GM12892 (cell line): ENCODE results near the gene MTHFD1L.
"Not testable (repeated sequence)": the region's sequence is repeated elsewhere in the genome, so short reads cannot be mapped to it uniquely, and the experiment has no call there.

Experiments
- DNase-seq: peaks from one replicate; pipeline ENCODE4 v3.0.0; 2011; ENCODE audit not compliant: insufficient read length
- FAIRE-seq: peaks from 2 replicates; lab custom pipeline; 2011; peaks lifted over from hg19 to GRCh38; lab: Jason Lieb, UNC
- POLR2A ChIP-seq: IDR thresholded peaks from 2 replicates; pipeline ENCODE4 v1.6.1; 2011; ENCODE audit warnings: low read depth, low read length, control low read depth
- POLR2AphosphoS5 ChIP-seq: IDR thresholded peaks from 2 replicates; pipeline ENCODE4 v1.6.1; 2011; ENCODE audit warnings: low read depth, low read length, control low read depth
- TAF1 ChIP-seq: IDR thresholded peaks from 2 replicates; pipeline ENCODE4 v1.6.1; 2011; ENCODE audit warnings: low read depth, mild to moderate bottlenecking, control low read depth, low read length, borderline replicate concordance

Gene MTHFD1L

DNA sequence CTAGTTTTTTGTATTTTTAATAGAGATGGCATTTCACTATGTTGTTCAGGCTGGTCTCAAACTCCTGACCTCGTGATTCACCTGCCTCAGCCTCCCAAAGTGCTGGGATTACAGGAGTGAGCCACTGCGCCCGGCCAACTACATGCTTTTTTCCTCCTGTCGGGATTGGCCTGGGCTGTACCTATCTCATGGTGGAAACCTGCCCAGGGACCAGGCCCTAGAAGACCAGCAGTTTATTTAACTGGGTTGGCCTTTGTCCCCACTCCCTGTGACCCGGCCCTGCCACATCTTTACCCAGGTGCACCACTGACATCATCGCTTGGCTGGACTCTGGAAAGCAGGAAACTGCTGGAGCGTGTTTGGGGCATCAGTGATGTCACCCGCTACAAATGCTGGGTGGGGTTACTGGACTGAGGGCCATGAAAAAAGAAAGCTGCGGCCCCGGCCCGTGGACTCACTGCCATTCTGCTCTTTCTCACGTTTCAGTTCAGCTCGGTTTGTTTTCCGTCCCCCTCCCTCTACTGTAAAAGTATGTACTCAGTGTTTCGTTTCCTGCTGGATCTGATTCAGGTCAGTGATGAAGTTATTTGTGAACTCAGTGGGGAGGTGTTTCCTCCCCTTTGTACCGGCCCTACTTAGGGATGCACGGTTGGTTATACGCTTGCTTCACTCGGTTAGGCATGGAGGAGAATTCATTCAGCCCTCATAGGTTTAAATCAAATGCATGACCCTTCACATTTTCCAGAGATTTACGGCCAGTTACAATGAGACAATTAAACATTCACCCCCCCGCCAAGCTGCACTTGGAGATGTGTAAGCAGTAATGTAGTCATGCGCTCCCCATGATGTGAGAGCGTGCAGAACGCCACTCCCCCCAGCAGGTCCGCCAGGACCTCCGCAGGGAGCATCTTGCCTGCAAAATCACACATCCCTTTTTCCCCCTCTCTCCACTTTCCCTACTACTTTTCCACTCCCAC lies 179.3 kb downstream of the MTHFD1L start:
- TF ChIP-seq POLR2A = no peak
- TF ChIP-seq POLR2AphosphoS5 = no peak
- no peak for TF ChIP-seq TAF1
- DNase-seq = no peak
- no peak for FAIRE-seq

DNA sequence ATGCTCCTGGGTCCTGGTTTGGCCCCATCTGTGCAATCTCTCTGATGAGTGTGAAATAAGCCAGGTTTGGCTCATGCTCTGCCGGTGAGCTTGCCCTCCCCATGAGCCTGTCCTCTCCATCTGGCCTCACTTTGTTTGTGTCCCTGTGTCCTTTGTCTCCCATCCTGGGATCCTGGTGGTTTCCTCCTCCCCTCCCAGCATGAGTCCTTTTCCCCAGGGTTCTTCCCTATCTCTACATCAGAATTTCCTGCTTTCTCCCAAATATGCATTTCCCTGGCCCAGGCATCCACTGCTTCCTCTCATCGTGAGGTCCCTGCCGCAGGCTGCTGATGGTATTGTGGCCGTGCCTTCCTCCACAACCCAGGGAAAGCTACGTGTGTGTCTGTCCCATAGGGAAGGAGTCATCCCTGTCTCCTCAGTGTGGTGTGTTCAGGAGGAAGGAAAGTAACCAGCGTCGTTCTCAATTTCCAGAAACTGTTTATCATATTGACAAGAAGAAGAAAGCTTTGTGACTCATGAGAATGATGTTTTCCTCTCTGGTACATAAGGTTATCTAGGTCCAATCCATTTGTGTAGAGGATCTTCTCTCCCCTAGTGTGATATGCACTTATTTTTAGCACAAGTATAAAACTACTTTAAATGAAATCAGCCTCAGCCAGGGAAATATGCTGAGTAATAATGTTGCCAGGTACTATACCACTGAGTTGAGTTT lies 180.2 kb downstream of the MTHFD1L start:
- FAIRE-seq, DNase-seq: not testable (repeated sequence)

DNA sequence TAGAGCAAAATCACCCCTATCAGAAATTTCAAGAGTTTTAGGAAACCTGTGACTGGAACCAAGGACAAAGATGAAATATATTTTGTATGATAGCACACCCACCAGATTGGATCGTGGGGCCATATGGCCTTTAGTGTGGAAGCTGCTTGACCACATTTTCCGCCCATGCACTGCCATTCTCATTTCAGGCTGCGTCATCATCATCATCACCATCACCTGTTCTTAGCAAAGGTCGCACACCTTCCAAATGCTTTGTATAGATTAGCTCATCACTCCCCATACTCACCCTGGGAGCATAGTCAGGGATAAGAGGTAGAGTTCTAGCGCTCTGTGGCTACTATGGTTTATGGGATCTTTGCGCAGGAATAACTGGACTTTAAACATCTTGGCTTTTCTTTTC lies 185.7 kb downstream of the MTHFD1L start:
- DNase-seq (no peak), FAIRE-seq (no peak)
- TF ChIP-seq POLR2A (no peak), POLR2AphosphoS5 (no peak)

DNA sequence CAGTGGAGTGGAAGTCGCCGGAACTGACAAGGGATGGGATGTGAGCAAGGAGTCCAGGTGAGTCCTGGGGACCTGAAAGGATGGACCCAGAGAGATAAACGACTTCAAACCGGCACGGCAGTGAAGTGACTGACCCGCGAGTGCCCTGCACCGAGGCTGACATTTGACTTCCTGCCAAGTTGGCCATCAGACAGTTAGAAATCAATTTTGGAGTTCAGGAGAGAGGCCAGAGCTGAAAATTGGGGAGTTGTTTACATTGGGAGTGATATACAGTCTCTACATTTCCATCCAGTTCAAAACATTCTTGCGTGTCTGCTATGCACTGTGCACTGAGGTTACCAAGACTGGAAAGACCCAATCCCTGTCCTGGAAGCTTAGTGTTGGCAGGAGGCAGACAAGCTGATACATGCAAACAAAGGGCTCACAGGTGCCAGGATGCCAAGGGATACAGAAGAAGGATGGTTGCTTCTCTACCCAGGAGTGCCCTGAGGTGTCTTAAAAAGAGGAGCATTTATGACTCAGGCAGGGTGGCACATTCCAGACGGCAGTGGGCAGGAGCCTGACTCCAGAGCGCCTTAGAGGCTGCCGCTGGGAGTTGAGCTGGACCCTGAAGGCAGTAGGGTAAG lies 186.6 kb downstream of the MTHFD1L start:
- no peak for FAIRE-seq
- TF ChIP-seq POLR2AphosphoS5 (no peak), POLR2A (no peak), TAF1 (no peak)
- no peak for DNase-seq

DNA sequence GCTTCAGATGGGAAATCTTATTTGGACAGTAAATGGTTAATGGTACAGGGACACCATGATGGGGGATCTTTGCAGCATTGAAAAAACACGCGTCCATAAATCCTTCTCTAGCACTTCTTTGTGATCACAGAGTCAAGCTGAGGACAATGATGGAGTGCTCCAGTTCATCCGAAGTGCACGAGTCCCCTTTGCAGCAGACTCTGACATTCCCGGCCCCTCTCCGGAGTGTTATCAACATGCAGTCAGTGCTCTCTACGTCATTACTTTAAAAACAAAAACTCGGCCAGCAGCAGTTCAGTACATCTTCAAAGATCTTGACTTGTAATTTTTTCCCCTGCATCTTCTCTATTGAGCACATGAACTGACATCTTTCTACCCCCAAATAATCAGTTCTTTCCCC lies 188.8 kb downstream of the MTHFD1L start:
- FAIRE-seq (no peak), DNase-seq (no peak)
- no peak for TF ChIP-seq POLR2A
- no peak for TF ChIP-seq POLR2AphosphoS5
- TF ChIP-seq TAF1 = no peak

DNA sequence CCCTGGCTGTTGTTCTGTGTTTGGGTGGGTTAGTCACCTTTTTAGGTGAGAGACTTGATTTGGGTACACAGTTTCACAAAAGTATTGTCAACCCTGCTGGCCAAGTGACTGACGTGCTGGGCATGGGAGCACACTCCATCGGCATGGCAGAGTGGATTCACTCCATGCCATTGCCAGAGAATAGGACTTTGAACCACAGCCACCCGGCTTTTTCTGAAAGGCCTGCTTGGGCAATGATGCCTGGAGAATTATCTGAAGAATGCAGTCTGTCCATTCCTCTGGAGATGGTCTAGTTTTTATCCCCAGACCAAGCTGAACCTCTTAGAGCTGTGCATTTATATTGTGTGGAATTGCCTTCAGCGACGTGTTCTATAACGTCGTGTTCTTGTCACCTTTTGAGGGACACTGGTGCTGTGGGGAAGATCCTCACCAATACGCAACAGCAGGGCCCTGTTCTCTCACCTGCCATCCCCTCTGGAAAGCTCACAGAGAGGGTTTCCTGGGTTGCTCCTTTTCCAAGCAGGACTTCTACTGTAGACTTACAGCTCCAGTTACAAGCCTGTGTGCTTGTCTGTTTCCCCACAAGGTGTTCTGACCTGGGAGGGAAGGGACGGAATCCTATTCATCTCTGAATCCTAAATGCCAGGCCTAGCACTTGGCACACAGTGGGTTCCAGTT lies 190.9 kb downstream of the MTHFD1L start:
- no peak for FAIRE-seq
- DNase-seq = no peak
- no peak for TF ChIP-seq TAF1
- no peak for TF ChIP-seq POLR2AphosphoS5
- TF ChIP-seq POLR2A = no peak

DNA sequence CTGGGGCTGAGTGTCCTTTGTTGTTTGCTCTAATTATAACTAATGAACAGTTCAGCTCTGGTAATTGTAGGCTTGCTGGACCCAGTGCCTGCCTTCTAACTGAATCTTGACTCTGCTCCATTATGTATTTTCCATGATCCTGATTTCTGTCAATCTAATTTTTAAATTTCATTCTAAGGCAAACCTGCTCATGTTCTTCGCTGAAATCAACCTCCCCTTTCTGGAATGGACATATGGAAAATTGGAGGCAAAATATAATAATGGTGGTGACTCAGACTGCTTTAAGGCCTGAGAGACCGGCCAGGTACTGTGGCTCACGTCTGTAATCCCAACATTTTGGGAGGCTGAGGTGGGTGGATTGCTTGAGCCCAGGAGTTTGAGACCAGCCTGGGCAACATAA lies 191.6 kb downstream of the MTHFD1L start:
- TF ChIP-seq POLR2AphosphoS5 (no peak), POLR2A (no peak), TAF1 (no peak)
- no peak for FAIRE-seq
- DNase-seq = no peak

DNA sequence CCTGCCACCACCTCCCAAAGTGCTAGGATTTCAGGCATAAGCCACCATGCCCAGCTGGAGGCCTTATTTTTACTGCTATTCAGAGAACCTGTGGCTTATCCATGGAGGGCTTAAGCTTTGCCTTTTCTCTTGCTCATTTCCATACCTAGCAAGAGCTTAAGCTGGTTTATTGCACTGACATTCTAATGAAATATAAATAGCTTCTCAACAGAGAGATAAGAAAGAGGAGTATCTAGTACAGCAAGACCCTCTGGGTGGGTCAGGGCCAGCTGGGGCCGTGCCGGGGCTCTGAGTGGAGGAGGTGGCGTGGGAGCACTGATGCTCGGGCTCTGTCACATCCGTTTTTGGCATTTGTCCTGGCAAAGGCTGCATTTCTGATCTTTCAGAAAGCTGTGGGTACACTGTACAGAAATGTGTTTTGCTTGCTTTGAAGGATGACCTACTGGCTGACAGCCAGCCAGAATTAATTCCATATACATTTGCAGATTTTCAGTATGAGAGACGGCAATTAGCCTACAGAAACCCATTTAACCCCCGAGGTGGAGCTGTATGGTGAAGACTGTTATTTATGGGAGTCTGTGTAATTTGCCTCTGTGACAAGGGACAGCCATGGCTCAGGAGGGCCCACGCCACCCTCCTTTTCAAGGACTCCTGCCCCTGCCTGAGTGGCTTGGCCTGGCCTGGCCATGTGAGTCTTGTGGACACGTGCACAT lies 192.7 kb downstream of the MTHFD1L start:
- FAIRE-seq (no peak), DNase-seq (no peak)
- no peak for TF ChIP-seq TAF1
- TF ChIP-seq POLR2AphosphoS5 = no peak
- no peak for TF ChIP-seq POLR2A

DNA sequence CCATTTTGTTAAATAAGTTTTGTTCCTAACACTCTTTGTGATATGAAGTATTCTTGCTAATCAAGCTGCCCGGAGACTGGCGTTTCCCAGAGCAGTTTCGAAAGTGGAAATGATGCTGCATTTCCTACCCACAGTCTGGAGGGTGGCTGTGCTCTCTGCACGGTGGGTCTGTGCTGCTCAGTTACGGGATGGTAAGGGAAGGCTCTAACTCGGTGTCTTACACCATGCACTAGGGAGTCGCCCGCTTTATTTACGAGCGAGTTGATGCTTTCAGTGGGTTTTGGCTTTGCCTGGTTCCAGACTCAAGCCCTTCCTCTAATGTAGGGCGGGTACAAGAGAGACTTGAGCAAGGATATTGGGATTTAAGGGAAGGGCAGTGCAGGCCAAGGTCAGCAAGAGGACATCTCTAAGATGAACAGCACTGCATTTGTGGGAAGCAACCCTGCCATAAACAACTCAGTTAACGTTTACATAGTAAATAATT lies 194.2 kb downstream of the MTHFD1L start:
- no peak for FAIRE-seq
- DNase-seq = no peak
- TF ChIP-seq POLR2A = no peak
- TF ChIP-seq TAF1 = no peak

DNA sequence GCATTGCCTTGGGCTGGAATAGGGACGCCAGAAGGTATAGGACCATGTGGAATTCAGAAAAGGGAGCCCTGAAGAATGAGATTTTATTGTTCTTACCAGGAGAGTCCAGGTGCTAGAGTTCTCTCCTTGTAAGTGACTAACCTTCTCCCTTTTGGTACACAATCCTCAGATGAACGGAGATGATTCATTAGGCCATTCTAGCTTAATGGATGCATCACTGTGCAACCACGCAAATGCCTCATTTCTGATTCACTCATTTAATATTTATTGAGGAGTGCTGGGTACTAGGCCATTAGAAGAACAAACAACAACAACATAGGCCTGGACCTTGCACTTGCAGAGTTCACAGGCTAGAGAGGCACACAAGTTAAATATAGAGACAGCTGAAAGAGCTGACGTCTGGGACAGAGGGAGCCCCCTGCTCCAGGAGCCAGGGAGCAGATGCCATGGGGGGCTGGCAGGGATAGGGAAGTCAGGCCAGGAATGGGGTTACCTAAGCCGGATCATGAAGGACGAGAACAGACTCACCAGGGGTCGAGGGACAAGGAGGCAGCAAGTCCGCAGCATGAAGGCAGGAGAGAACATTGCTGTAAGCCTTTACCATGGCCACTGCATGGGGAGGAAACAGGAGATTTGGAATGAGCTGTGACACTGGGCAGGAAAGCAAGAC lies 194.7 kb downstream of the MTHFD1L start:
- FAIRE-seq (no peak), DNase-seq (no peak)
- TF ChIP-seq POLR2A = no peak
- TF ChIP-seq TAF1 = no peak
- TF ChIP-seq POLR2AphosphoS5 = no peak
